ENCODE data around the gene RLN3. TPM values are rescaled to one million over a fixed set of nuclear protein-coding genes. Genes with fewer than 3 reads are reported as not detected.

Gene RLN3
- total RNA-seq, 4 donors from 2014 or later, result not detected

DNA sequence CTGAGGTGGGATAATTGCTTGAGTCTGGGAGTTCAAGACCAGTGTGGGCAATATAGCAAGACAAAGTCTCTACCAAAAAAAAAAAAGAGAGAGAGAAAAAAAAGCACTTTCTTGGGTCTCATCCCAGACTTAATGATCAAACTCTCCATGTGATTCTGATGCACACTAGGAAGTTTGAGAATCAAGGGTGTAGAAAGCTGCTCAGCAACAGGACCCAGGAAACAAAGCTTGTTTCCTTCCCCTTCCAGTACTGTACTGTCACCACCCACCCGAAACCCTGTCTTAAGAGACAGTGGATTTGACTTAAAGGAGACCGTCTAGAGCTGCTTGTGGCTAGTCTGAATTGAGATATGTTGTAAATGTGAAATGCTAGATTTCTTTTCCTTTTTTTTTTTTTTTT is 50.5 kb downstream of the RLN3 start:
- Histone ChIP-seq H3K4me1 (peaks cover 23 to 27% of the 10 kb centered on the region in 2 donors), H3K27ac (no peak overlapping the region), H3K9me3 (no peaks in the 10 kb centered on the region), H3K36me3 (no peaks in the 10 kb centered on the region), H3K27me3 (no peaks in the 10 kb centered on the region), H3K4me3 (replicated peaks in 1 of 3) (no peak overlapping the region)
- WGBS, 2 donors, result 78 to 91% methylated on average over 2 of the region's 2 CpGs
- no peak for DNase-seq
- no peak for TF ChIP-seq POLR2A (IDR thresholded peaks at IDR 0.05)
- TF ChIP-seq, protein P1, sequence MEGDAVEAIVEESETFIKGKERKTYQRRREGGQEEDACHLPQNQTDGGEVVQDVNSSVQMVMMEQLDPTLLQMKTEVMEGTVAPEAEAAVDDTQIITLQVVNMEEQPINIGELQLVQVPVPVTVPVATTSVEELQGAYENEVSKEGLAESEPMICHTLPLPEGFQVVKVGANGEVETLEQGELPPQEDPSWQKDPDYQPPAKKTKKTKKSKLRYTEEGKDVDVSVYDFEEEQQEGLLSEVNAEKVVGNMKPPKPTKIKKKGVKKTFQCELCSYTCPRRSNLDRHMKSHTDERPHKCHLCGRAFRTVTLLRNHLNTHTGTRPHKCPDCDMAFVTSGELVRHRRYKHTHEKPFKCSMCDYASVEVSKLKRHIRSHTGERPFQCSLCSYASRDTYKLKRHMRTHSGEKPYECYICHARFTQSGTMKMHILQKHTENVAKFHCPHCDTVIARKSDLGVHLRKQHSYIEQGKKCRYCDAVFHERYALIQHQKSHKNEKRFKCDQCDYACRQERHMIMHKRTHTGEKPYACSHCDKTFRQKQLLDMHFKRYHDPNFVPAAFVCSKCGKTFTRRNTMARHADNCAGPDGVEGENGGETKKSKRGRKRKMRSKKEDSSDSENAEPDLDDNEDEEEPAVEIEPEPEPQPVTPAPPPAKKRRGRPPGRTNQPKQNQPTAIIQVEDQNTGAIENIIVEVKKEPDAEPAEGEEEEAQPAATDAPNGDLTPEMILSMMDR (IDR thresholded peaks at IDR 0.05), result no peak
- intact Hi-C loops (cut with DNase I), result no loop called here

Other genes starting within 250 kb of the RLN3 start
- 10 to 100 TPM in 1 of 4 donors, 1 to 10 TPM in 3; 6.9 to 15.6 (median 8.9) TPM for gene ZSWIM4, start 232.7 kb upstream of the RLN3 start, total RNA-seq
- gene NANOS3, start 151.0 kb upstream of the RLN3 start, total RNA-seq, result not detected
- 1 to 10 TPM in 3 of 4 donors, under 1 TPM in 1; 0.34 to 1.7 (median 1.0) TPM for gene BRME1, start 122.0 kb upstream of the RLN3 start, total RNA-seq
- 10 to 100 TPM; 29.3 to 36.4 (median 31.3) TPM for gene CC2D1A, start 121.9 kb upstream of the RLN3 start, total RNA-seq
- 1 to 10 TPM in 1 of 4 donors, under 1 TPM in 2, not detected in 1; 0.40 to 1.4 (median 0.63) TPM for gene PODNL1, start 89.7 kb upstream of the RLN3 start, total RNA-seq
- 10 to 100 TPM in 3 of 4 donors, 1 to 10 TPM in 1; 9.5 to 19.6 (median 11.6) TPM for gene DCAF15, start 75.6 kb upstream of the RLN3 start, total RNA-seq
- 1 to 10 TPM; 4.8 to 9.1 (median 9.1) TPM for gene RFX1, start 21.8 kb upstream of the RLN3 start, total RNA-seq
- gene IL27RA, start 3.6 kb downstream of the RLN3 start, total RNA-seq, result 1 to 10 TPM; 1.9 to 4.9 (median 3.4) TPM
- gene PALM3, start 33.9 kb downstream of the RLN3 start, total RNA-seq, result 1 to 10 TPM; 4.8 to 9.6 (median 6.8) TPM
- gene MISP3, start 44.6 kb downstream of the RLN3 start, total RNA-seq, result 1 to 10 TPM; 7.9 to 9.9 (median 9.1) TPM
- not detected for gene C19orf67, start 57.6 kb downstream of the RLN3 start, total RNA-seq
- 10 to 100 TPM; 15.2 to 27.3 (median 22.7) TPM for gene SAMD1, start 62.6 kb downstream of the RLN3 start, total RNA-seq
- 10 to 100 TPM; 33.2 to 69.4 (median 55.5) TPM for gene PRKACA, start 89.6 kb downstream of the RLN3 start, total RNA-seq
- gene ASF1B, start 108.4 kb downstream of the RLN3 start, total RNA-seq, result 1 to 10 TPM in 2 of 4 donors, under 1 TPM in 2; 0.54 to 2.6 (median 0.95) TPM
- 10 to 100 TPM; 18.5 to 56.3 (median 46.2) TPM for gene ADGRL1, start 178.0 kb downstream of the RLN3 start, total RNA-seq